Measurements from ENCODE around the gene TAP1. TPM values are rescaled to one million over a fixed set of nuclear protein-coding genes. Genes with fewer than 3 reads are reported as not detected.

Gene TAP1
- total and polyA plus RNA-seq, 9 of the 15 experiments (the other 6 are each of a cell fraction or from before 2014, with no cell fraction given): 1.3 to 6.0 (median 4.2) TPM

- WGBS (ENCODE audit: insufficient coverage, low coverage, missing lambda C conversion rate): 2% methylated on average over 8 of the region's 8 CpGs
- FAIRE-seq: peak; percentile 63
- BruUV-seq (replicated peaks): no TSS peak
- Histone ChIP-seq H2AFZ (ENCODE audit: low read depth, low read length) (no peak overlapping the region), H3K36me3 (ENCODE audit: control insufficient read depth, insufficient read depth, low read length) (no peaks in the 10 kb centered on the region), H3K27me3 (ENCODE audit: control insufficient read depth in 2 of 2, insufficient read depth in 2 of 2, low read length in 2 of 2) (peaks cover 15 to 18% of the 10 kb centered on the region in 2 experiments; a peak in 4 of 5 replicates), H4K20me1 (replicated peaks; ENCODE audit: control insufficient read depth, insufficient read depth, low read length) (no peaks in the 10 kb centered on the region), H3K9me3 (replicated peaks; ENCODE audit: control insufficient read depth, insufficient read depth, low read depth, low read length) (no peaks in the 10 kb centered on the region), H3K9ac (ENCODE audit: insufficient read depth in 1 of 2, low read depth in 2 of 2, low read length in 2 of 2) (no peak overlapping the region), H3K79me2 (ENCODE audit: control insufficient read depth, insufficient read depth, low read length) (no peaks in the 10 kb centered on the region), H3K4me2 (ENCODE audit: insufficient read depth, low read length) (no peak overlapping the region), H3K4me1 (replicated peaks in 1 of 2; ENCODE audit: control insufficient read depth in 2 of 2, insufficient read depth in 2 of 2, low read length in 2 of 2) (no peaks in the 10 kb centered on the region), H3K4me3 (no peak overlapping the region), H3K27ac (ENCODE audit: extremely low read depth, low read depth, low read length) (no peak overlapping the region), H3K9me1 (ENCODE audit: control insufficient read depth, insufficient read depth, low read length) (no peaks in the 10 kb centered on the region)
- TF ChIP-seq ZSCAN32 (CRISPR knock-in tag; IDR thresholded peaks at IDR 0.05) (no peak), DMBX1 (CRISPR knock-in tag; IDR thresholded peaks at IDR 0.05; ENCODE audit: borderline replicate concordance) (no peak), POU5F1 (IDR thresholded peaks at IDR 0.05; ENCODE audit: borderline replicate concordance, low read depth, low read length, partially characterized antibody) (no peak), ZNF232 (CRISPR knock-in tag; IDR thresholded peaks at IDR 0.05) (no peak), ZNF277 (CRISPR knock-in tag; IDR thresholded peaks at IDR 0.05; ENCODE audit: borderline replicate concordance) (no peak), YBX1 (IDR thresholded peaks at IDR 0.05) (no peak), PHTF2 (CRISPR knock-in tag; IDR thresholded peaks at IDR 0.05) (no peak)
- in situ Hi-C loops (cut with MboI): no loop called here
- ChIA-PET POLR2A (interaction anchor here (0.6 to 4.5 kb wide), 14 partner anchors 8 to 462 kb away, joined by 3 to 17 read pairs (median 4); partner anchors contain the start of genes PSMB9, TAP1 and TAP2), CTCF (ENCODE audit: low intra/inter-chr PET ratio) (interaction anchor here (0.6 to 3.8 kb wide), 18 partner anchors 8 to 648 kb away, joined by 3 to 66 read pairs (median 4); partner anchors contain the start of genes PSMB8, PSMB9, TAP1 and TAP2)
- intact Hi-C loops (cut with micrococcal nuclease): loop anchor here (1.0 to 5.0 kb wide), 5 partner anchors 29 to 453 kb away; partner anchors contain the start of gene TAP2
- no peak for DNase-seq (ENCODE audit: extremely low read depth in 1 of 4, low spot score in 3 of 4)
- ATAC-seq: peak; percentile 54
Measured at GRCh38 chr6:32867554-32868256, 14.2 kb upstream of the TAP1 start.

All from K562 (cell line).